ENCODE measurements around the gene B3GALNT2.

DNA sequence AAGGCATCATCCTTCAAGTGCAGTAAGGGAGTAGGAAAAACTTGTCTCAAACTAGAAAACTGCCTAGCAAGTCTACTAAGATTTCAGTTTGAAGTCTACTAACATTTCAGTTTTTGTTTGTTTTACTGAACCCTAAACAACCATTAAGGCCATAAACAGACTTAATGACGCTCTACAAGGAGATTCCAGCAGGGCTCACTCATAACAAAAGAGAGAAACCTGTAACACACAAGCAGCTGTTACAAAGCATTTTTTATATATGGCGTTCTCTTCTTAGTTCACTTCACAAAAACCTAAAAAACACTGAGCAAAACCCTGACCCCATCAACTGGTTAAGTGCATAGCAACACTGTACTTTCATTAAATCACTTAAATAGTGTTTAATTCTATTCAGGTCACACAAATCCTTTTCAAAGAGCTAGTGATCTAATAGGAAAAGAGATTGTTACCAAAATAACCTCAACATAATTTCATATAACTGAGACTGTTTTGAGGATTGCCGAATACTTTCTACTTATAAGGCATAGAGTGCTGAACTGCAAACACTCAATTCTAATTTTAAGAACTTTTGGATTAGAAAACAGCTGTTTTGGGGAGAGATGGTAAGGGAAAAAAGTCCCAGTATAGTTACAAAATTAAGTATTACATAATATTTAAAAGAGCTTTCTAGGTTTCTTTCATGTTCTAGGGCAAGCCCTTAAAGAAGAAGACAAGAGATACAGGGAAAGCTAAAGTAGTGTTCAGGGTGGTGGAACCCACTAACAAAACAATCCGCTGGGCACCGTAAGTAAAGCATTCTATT is 1.4 kb downstream of the B3GALNT2 start:
- TF ChIP-seq CTCF (IDR thresholded peaks at IDR 0.05; ENCODE audit: insufficient read depth, low read length, poor library complexity, severe bottlenecking) (no peak), EZH2phosphoT487 (conservative IDR thresholded peaks at IDR 0.05; ENCODE audit: low read length) (no peak)
